HepG2 (cell line): ENCODE results near the gene NHLH2. TPM values are rescaled to one million over a fixed set of nuclear protein-coding genes. Genes with fewer than 3 reads are reported as not detected.

Experiments used
- ATAC-seq: fragments of 200-7000 bp; cut with Tn5 transposase; 3 replicates; pipeline ENCODE4 v1.9.1; 2020; ENCODE audit warnings: mild to moderate bottlenecking, moderate library complexity
- BruUV-seq: library from RNA; stranded (reverse); fragments of 400-500 nt; replicated peaks from 2 replicates; lab custom pipeline; 2021; lab: Mats Ljungman, UMichigan
- CTCF ChIA-PET: fragments of 300-600 bp; formaldehyde crosslinking; extraction: SDS; loops from one replicate; lab custom pipeline; 2021; ENCODE audit warnings: low total read pairs, inconsistent platforms, low intra/inter-chr PET ratio; lab: Yijun Ruan, JAX
- POLR2A ChIA-PET: fragments of 350-600 bp; sonication (Branson Sonifier 250); formaldehyde crosslinking; loops from one replicate; lab custom pipeline; 2020; ENCODE audit warnings: antibody characterized with exemption, inconsistent platforms; lab: Yijun Ruan, JAX
- DNase-seq: peaks from one replicate; pipeline ENCODE4 v3.0.0-alpha.2; 2015; ENCODE audit warnings: low spot score
- FAIRE-seq: peaks from 3 replicates; lab custom pipeline; 2011; peaks lifted over from hg19 to GRCh38; lab: Jason Lieb, UNC
- H2AFZ ChIP-seq: one replicate; pipeline ENCODE4 v1.6.1; 2011; ENCODE audit warnings: low read length, inconsistent platforms
- H3K27ac ChIP-seq: fragments of 300-600 bp; 3 replicates; pipeline ENCODE4 v1.8.0; 2011; ENCODE audit warnings: mixed run types, mild to moderate bottlenecking, mixed read lengths, low read length, inconsistent platforms; ENCODE audit not compliant: insufficient read depth; ENCODE audit errors: extremely low read length
- H3K27me3 ChIP-seq, 2 experiments: fragments of 200-600 bp in 1 of 2; 2 replicates in 1 of 2; 3 replicates in 1 of 2; pipeline versions ENCODE4 v1.6.0 to v1.8.0; 2011; ENCODE audit warnings: low read length in 2 of 2, mild to moderate bottlenecking in 2 of 2, moderate library complexity in 2 of 2, inconsistent platforms in 1 of 2; ENCODE audit not compliant: insufficient read depth in 2 of 2, control insufficient read depth in 1 of 2
- H3K36me3 ChIP-seq, 2 experiments: fragments of 200-600 bp in 1 of 2; replicated peaks in 1 of 2; 2 replicates in 1 of 2; 3 replicates in 1 of 2; pipeline versions ENCODE4 v1.5.1 to v1.8.0; 2011; ENCODE audit warnings: low read length in 2 of 2, inconsistent platforms in 1 of 2; ENCODE audit not compliant: insufficient read depth in 2 of 2, control insufficient read depth in 1 of 2
- H3K4me1 ChIP-seq: 2 replicates; pipeline ENCODE4 v1.5.1; 2012; ENCODE audit warnings: low read length, inconsistent platforms; ENCODE audit not compliant: insufficient read depth
- H3K4me2 ChIP-seq: 2 replicates; pipeline ENCODE4 v1.6.0; 2011; ENCODE audit warnings: low read depth, low read length, inconsistent platforms
- H3K4me3 ChIP-seq, 3 experiments: fragments of 200-600 bp in 1 of 3; sonication (generic), shearing (Covaris generic) in 1 of 3; replicated peaks in 1 of 3; 2 replicates each; pipeline ENCODE4 v1.5.1; 2011 to 2016; ENCODE audit warnings: low read length in 3 of 3, inconsistent platforms in 2 of 3, low read depth in 2 of 3, mild to moderate bottlenecking in 2 of 3, control low read depth in 1 of 3, mixed read lengths in 1 of 3; ENCODE audit not compliant: insufficient read depth in 1 of 3
- H3K79me2 ChIP-seq: one replicate; pipeline ENCODE4 v1.6.1; 2011; ENCODE audit warnings: low read length, inconsistent platforms; ENCODE audit not compliant: insufficient read depth
- H3K9ac ChIP-seq: 2 replicates; pipeline ENCODE4 v1.6.0; 2011; ENCODE audit warnings: mild to moderate bottlenecking, low read depth, low read length, inconsistent platforms; ENCODE audit not compliant: insufficient read depth
- H3K9me3 ChIP-seq: 2 replicates; pipeline ENCODE4 v1.5.1; 2012; ENCODE audit warnings: mild to moderate bottlenecking, low read length
- H4K20me1 ChIP-seq: 2 replicates; pipeline ENCODE4 v1.6.0; 2011; ENCODE audit warnings: inconsistent platforms, mild to moderate bottlenecking, low read length, moderate library complexity; ENCODE audit not compliant: insufficient read depth
- CTCF ChIP-seq: sonication (generic); formaldehyde crosslinking; IDR thresholded peaks from 2 replicates; pipeline ENCODE4 v1.5.0; 2020; ENCODE audit warnings: mild to moderate bottlenecking, missing genetic modification reagents, moderate library complexity
- DDIT3 ChIP-seq: sonication (generic); formaldehyde crosslinking; IDR thresholded peaks from 2 replicates; pipeline ENCODE4 v1.4.0; 2020; ENCODE audit warnings: mild to moderate bottlenecking, missing genetic modification reagents
- ELF3 ChIP-seq: IDR thresholded peaks from 2 replicates; pipeline ENCODE4 v1.6.1; 2016; ENCODE audit warnings: missing genetic modification reagents, missing compliant biosample characterization
- ISX ChIP-seq: sonication (generic); formaldehyde crosslinking; conservative IDR thresholded peaks from 2 replicates; pipeline ENCODE4 v1.5.0; 2020; ENCODE audit warnings: missing genetic modification reagents
- NFIB ChIP-seq: sonication (generic); formaldehyde crosslinking; IDR thresholded peaks from 2 replicates; pipeline ENCODE4 v1.9.0; 2021; ENCODE audit warnings: missing genetic modification reagents, mild to moderate bottlenecking, borderline replicate concordance
- NFKB2 ChIP-seq: sonication (generic); formaldehyde crosslinking; IDR thresholded peaks from 2 replicates; pipeline ENCODE4 v1.4.0; 2020; ENCODE audit warnings: missing genetic modification reagents, borderline replicate concordance
- SMC3 ChIP-seq: IDR thresholded peaks from 2 replicates; pipeline ENCODE4 v1.6.1; 2011; ENCODE audit warnings: low read length, improper control_type of control experiment
- STAG1 ChIP-seq: sonication (generic); formaldehyde crosslinking; IDR thresholded peaks from 2 replicates; pipeline ENCODE4 v1.4.0; 2020; ENCODE audit warnings: missing genetic modification reagents
- ZBTB42 ChIP-seq: sonication (generic); formaldehyde crosslinking; IDR thresholded peaks from 2 replicates; pipeline ENCODE4 v1.5.0; 2020; ENCODE audit warnings: mild to moderate bottlenecking, missing genetic modification reagents
- ZNF367 ChIP-seq: sonication (generic); formaldehyde crosslinking; IDR thresholded peaks from 2 replicates; pipeline ENCODE4 v1.4.0; 2020; ENCODE audit warnings: missing genetic modification reagents, borderline replicate concordance
- ZNF710 ChIP-seq: sonication (generic); formaldehyde crosslinking; IDR thresholded peaks from 2 replicates; pipeline ENCODE4 v1.5.0; 2020; ENCODE audit warnings: mild to moderate bottlenecking, missing genetic modification reagents, borderline replicate concordance
- ZSCAN29 ChIP-seq: sonication (generic); formaldehyde crosslinking; conservative IDR thresholded peaks from 2 replicates; pipeline ENCODE4 v1.4.0; 2020; ENCODE audit warnings: mild to moderate bottlenecking, missing genetic modification reagents
- WGBS: methylation state at CpG from one replicate; pipeline ENCODE4 v1.1.6; 2017; ENCODE audit warnings: low lambda C conversion rate; 5-methylcytosine and 5-hydroxymethylcytosine counted together
- in situ Hi-C: cut with HindIII; loops from 2 replicates; pipeline ENCODE4 v1.10.0; 2017; ENCODE audit warnings: low pct_unique_long_range_greater_than_20kb; ENCODE audit not compliant: extremely low pct_ligation_motif_present
- intact Hi-C: fragments of 100-400 bp; cut with micrococcal nuclease; formaldehyde crosslinking; loops from one replicate; pipeline ENCODE4 v1.10.0; 2022; ENCODE audit not compliant: unreplicated experiment
- polyA plus RNA-seq, 8 experiments: library from polyadenylated mRNA; depleted of rRNA in 3 of 8; stranded (reverse) in 7 of 8; unstranded in 1 of 8; fragments of >200 nt; fragmentation: Illumina TruSeq in 4 of 8; extraction: Trizol in 4 of 8; gene quantifications; 2 replicates each; pipeline versions ENCODE4 v1.2.1 to v1.2.3, GENCODE V29; 2011 to 2016; ENCODE audit warnings: low read depth in 4 of 8, missing spikeins in 1 of 8, mixed read lengths in 1 of 8; ENCODE audit not compliant: insufficient read depth in 1 of 8
- total RNA-seq, 5 experiments: library from RNA; depleted of rRNA; stranded (reverse); fragments of >200 nt; fragmentation: Illumina TruSeq; extraction: Trizol; gene quantifications; 2 replicates each; pipeline ENCODE4 v1.2.3, GENCODE V29; 2016; ENCODE audit warnings: low read depth in 1 of 5
- TF ChIP-seq, protein P1 (sequence below): sonication (generic); formaldehyde crosslinking; IDR thresholded peaks from 2 replicates; pipeline ENCODE4 v1.4.0; 2020; ENCODE audit warnings: missing genetic modification reagents
- TF ChIP-seq, protein P2 (sequence below): sonication (generic); formaldehyde crosslinking; IDR thresholded peaks from 2 replicates; pipeline ENCODE4 v1.5.1; 2020; ENCODE audit warnings: missing genetic modification reagents, mild to moderate bottlenecking, borderline replicate concordance

NHLH2 gene
- total and polyA plus RNA-seq, 2 of the 13 experiments (the other 11 are each of a cell fraction or from before 2014, with no cell fraction given) = not detected

DNA sequence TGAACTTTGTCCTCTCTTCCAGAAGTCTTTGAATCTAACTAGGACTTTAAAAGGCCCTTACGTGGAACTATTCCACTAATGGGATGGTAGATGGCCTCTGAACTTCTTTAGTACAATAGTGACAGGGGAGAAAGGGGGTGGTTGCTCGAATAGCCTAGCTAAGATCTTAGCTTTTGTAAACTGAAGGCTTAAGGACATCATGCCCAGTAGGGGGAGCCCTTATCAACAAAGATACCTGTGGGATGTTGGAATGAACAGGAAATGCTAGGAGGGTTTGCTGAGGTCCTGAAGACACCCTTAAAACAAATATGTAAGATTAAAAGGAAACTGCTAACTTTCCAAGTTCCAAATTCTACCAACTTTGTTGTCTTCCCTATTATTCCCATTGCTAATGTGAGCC lies 33.2 kb downstream of the NHLH2 start:
- Histone ChIP-seq H4K20me1 (no peaks in the 10 kb centered on the region), H3K9me3 (no peaks in the 10 kb centered on the region), H3K79me2 (no peaks in the 10 kb centered on the region), H3K9ac (no peak overlapping the region), H3K4me3 (no peak overlapping the region), H2AFZ (no peak overlapping the region), H3K4me1 (peaks cover 7% of the 10 kb centered on the region; the same call in 1 of the 2 replicates), H3K36me3 (no peaks in the 10 kb centered on the region), H3K27me3 (no peaks in the 10 kb centered on the region), H3K4me2 (no peak overlapping the region), H3K27ac (no peak overlapping the region)
- in situ Hi-C loops (loop anchor here (5.0 kb wide), 1 partner anchor 175 kb away; no protein-coding TSS in a partner anchor), intact Hi-C loops (loop anchor here (1.0 kb wide), 2 partner anchors 174 to 213 kb away; no protein-coding TSS in a partner anchor)
- ChIA-PET POLR2A (interaction anchor here (1.0 kb wide), 1 partner anchor 170 kb away, joined by 3 read pairs; no protein-coding TSS in a partner anchor), CTCF (interaction anchor here (1.0 to 3.6 kb wide), 2 partner anchors 173 to 213 kb away, joined by 5 to 28 read pairs; no protein-coding TSS in a partner anchor)
- ATAC-seq (peak; percentile 75), FAIRE-seq (peak; percentile 58), DNase-seq (peak; percentile 64)
- BruUV-seq = no TSS peak
- 0% methylated on average over 2 of the region's 2 CpGs for WGBS
- TF ChIP-seq ZNF710 (CRISPR knock-in tag) (no peak), SMC3 (peak; percentile 78), ZBTB42 (CRISPR knock-in tag) (no peak), NFIB (CRISPR knock-in tag) (no peak), ELF3 (CRISPR knock-in tag) (peak; percentile 52; the same call in 1 of the 2 replicates), NFKB2 (CRISPR knock-in tag) (no peak), DDIT3 (no peak), ZNF367 (CRISPR knock-in tag) (no peak), CTCF (CRISPR knock-in tag) (peak; percentile 75), STAG1 (CRISPR knock-in tag) (peak; percentile 71), ZSCAN29 (CRISPR knock-in tag) (no peak), ISX (CRISPR knock-in tag) (no peak)
- TF ChIP-seq, protein P1, sequence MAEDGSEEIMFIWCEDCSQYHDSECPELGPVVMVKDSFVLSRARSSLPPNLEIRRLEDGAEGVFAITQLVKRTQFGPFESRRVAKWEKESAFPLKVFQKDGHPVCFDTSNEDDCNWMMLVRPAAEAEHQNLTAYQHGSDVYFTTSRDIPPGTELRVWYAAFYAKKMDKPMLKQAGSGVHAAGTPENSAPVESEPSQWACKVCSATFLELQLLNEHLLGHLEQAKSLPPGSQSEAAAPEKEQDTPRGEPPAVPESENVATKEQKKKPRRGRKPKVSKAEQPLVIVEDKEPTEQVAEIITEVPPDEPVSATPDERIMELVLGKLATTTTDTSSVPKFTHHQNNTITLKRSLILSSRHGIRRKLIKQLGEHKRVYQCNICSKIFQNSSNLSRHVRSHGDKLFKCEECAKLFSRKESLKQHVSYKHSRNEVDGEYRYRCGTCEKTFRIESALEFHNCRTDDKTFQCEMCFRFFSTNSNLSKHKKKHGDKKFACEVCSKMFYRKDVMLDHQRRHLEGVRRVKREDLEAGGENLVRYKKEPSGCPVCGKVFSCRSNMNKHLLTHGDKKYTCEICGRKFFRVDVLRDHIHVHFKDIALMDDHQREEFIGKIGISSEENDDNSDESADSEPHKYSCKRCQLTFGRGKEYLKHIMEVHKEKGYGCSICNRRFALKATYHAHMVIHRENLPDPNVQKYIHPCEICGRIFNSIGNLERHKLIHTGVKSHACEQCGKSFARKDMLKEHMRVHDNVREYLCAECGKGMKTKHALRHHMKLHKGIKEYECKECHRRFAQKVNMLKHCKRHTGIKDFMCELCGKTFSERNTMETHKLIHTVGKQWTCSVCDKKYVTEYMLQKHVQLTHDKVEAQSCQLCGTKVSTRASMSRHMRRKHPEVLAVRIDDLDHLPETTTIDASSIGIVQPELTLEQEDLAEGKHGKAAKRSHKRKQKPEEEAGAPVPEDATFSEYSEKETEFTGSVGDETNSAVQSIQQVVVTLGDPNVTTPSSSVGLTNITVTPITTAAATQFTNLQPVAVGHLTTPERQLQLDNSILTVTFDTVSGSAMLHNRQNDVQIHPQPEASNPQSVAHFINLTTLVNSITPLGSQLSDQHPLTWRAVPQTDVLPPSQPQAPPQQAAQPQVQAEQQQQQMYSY (CRISPR knock-in tag) = no peak
- TF ChIP-seq, protein P2, sequence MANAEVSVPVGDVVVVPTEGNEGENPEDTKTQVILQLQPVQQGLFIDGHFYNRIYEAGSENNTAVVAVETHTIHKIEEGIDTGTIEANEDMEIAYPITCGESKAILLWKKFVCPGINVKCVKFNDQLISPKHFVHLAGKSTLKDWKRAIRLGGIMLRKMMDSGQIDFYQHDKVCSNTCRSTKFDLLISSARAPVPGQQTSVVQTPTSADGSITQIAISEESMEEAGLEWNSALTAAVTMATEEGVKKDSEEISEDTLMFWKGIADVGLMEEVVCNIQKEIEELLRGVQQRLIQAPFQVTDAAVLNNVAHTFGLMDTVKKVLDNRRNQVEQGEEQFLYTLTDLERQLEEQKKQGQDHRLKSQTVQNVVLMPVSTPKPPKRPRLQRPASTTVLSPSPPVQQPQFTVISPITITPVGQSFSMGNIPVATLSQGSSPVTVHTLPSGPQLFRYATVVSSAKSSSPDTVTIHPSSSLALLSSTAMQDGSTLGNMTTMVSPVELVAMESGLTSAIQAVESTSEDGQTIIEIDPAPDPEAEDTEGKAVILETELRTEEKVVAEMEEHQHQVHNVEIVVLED (CRISPR knock-in tag) = no peak
